Ishikawa (cell line): ENCODE measurements around the gene CEP85.

Experiments
- FOXM1 ChIP-seq: IDR thresholded peaks from 2 replicates; pipeline ENCODE4 v1.6.1; 2012; ENCODE audit warnings: low read depth, borderline replicate concordance
- TAF1 ChIP-seq: IDR thresholded peaks from 2 replicates; pipeline ENCODE4 v1.6.1; 2012; ENCODE audit warnings: low read depth, mild to moderate bottlenecking
- TEAD4 ChIP-seq: IDR thresholded peaks from 2 replicates; pipeline ENCODE4 v1.6.1; 2012

DNA sequence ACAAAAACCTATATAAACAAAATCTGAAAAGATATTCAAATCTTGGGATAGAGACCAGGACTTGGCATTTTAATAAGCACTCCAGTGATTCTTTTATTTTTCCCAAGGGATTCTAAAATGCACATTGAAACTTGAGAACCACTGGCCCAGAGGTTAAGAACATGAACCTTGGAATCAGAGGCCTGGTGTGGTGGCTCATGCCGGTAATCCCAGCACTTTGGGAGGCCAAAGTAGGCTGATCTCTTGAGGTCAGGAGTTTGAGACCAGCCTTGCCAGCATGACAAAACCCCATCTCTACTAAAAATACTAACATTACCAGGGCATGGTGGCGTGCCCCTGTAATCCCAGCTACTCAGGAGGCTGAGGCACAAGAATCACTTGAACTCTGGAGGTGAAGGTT lies 12.9 kb upstream of the CEP85 start:
- TF ChIP-seq TAF1 (no peak), FOXM1 (no peak), TEAD4 (no peak)
